Measurements from ENCODE around the gene MCL1. TPM values are rescaled to one million over a fixed set of nuclear protein-coding genes. Genes with fewer than 3 reads are reported as not detected.
"Not testable (repeated sequence)": the region's sequence is repeated elsewhere in the genome, so short reads cannot be mapped to it uniquely, and the experiment has no call there.

MCL1 gene
- total RNA-seq, 2 experiments from 2014 or later = 302 to 303 TPM

GRCh38 chr1:150615346-150616201 is 36.2 kb upstream of the MCL1 start:
- Mint-ChIP-seq H3K36me3 (peaks cover 28% of the 10 kb centered on the region), H3K4me3 (peak overlapping the region; percentile 56), H3K27me3 (no peaks in the 10 kb centered on the region), H3K27ac (peak overlapping the region; percentile 84), H3K4me1 (peaks cover 49% of the 10 kb centered on the region), H3K9me3 (no peaks in the 10 kb centered on the region)
- POLR2A ChIA-PET = interaction anchor here (0.6 to 9.7 kb wide), 7 partner anchors 13 to 99 kb away, joined by 3 to 98 read pairs (median 23); partner anchors contain the start of genes ENSA and MCL1
- peak; percentile 47 for ATAC-seq (ENCODE audit: low read depth)
- no peak for DNase-seq

- Mint-ChIP-seq H3K27me3 (no peaks in the 10 kb centered on the region), H3K36me3 (peaks cover 18% of the 10 kb centered on the region), H3K4me3 (peak overlapping the region; percentile 55), H3K4me1 (peaks cover 49% of the 10 kb centered on the region), H3K27ac (peak overlapping the region; percentile 83), H3K9me3 (no peaks in the 10 kb centered on the region)
- POLR2A ChIA-PET = interaction anchor here (4.2 to 9.7 kb wide), 4 partner anchors 15 to 51 kb away, joined by 23 to 98 read pairs (median 40); partner anchors contain the start of genes ENSA and MCL1
- peak; percentile 48 for ATAC-seq (ENCODE audit: low read depth)
- DNase-seq = no peak
Measured at GRCh38 chr1:150613061-150613920, 33.9 kb upstream of the MCL1 start.

GRCh38 chr1:150612014-150612345 is 32.6 kb upstream of the MCL1 start:
- Mint-ChIP-seq H3K36me3 (peaks cover 16% of the 10 kb centered on the region), H3K9me3 (no peaks in the 10 kb centered on the region), H3K27me3 (no peaks in the 10 kb centered on the region), H3K4me1 (peaks cover 48% of the 10 kb centered on the region), H3K4me3 (peak overlapping the region; percentile 55), H3K27ac (peak overlapping the region; percentile 88)
- ATAC-seq (ENCODE audit: low read depth) (no peak), DNase-seq (no peak)
- POLR2A ChIA-PET = interaction anchor here (0.7 to 9.7 kb wide), 4 partner anchors 33 to 50 kb away, joined by 5 to 98 read pairs (median 26); partner anchors contain the start of gene MCL1

- peaks cover 9% of the 10 kb centered on the region for H3K36me3 Mint-ChIP-seq
- POLR2A ChIA-PET = interaction anchor here (1.1 to 9.7 kb wide), 3 partner anchors 19 to 48 kb away, joined by 4 to 98 read pairs (median 5); partner anchors contain the start of genes ENSA and MCL1
- ATAC-seq (ENCODE audit: low read depth) (no peak), DNase-seq (no peak)
- peaks cover 38% of the 10 kb centered on the region for H3K4me1 Mint-ChIP-seq
- H3K9me3 Mint-ChIP-seq = no peaks in the 10 kb centered on the region
- H3K27ac Mint-ChIP-seq = peak overlapping the region; percentile 88
- no peak overlapping the region for H3K4me3 Mint-ChIP-seq
- H3K27me3 Mint-ChIP-seq = no peaks in the 10 kb centered on the region
Measured at GRCh38 chr1:150610576-150610975, 31.2 kb upstream of the MCL1 start.

- H3K27ac Mint-ChIP-seq = no peak overlapping the region
- H3K4me3 Mint-ChIP-seq = no peak overlapping the region
- no peak for DNase-seq
- H3K27me3 Mint-ChIP-seq = no peaks in the 10 kb centered on the region
- no peak for ATAC-seq (ENCODE audit: low read depth)
- peaks cover 3% of the 10 kb centered on the region for H3K36me3 Mint-ChIP-seq
- POLR2A ChIA-PET = interaction anchor here (1.7 to 9.7 kb wide), 2 partner anchors 20 to 31 kb away, joined by 5 to 98 read pairs; partner anchors contain the start of genes ENSA and MCL1
- H3K4me1 Mint-ChIP-seq = peaks cover 31% of the 10 kb centered on the region
- H3K9me3 Mint-ChIP-seq = no peaks in the 10 kb centered on the region
Measured at GRCh38 chr1:150609732-150610131, 30.3 kb upstream of the MCL1 start.

- no peak for ATAC-seq (ENCODE audit: low read depth)
- DNase-seq = no peak
- peaks cover 12% of the 10 kb centered on the region for H3K4me1 Mint-ChIP-seq
- peaks cover 3% of the 10 kb centered on the region for H3K36me3 Mint-ChIP-seq
- H3K27me3 Mint-ChIP-seq = no peaks in the 10 kb centered on the region
- POLR2A ChIA-PET = interaction anchor here (3.3 kb wide), 1 partner anchor 27 kb away, joined by 15 read pairs; the partner anchor contains the start of gene MCL1
- H3K27ac Mint-ChIP-seq = peak overlapping the region; percentile 15
- H3K4me3 Mint-ChIP-seq = no peak overlapping the region
- H3K9me3 Mint-ChIP-seq = no peaks in the 10 kb centered on the region
Measured at GRCh38 chr1:150606463-150607142, 27.2 kb upstream of the MCL1 start.

GRCh38 chr1:150605451-150605731 is 26.0 kb upstream of the MCL1 start:
- not testable (repeated sequence) for H3K27ac Mint-ChIP-seq; H3K27me3 Mint-ChIP-seq; H3K36me3 Mint-ChIP-seq; ATAC-seq (ENCODE audit: low read depth); H3K4me1 Mint-ChIP-seq; H3K9me3 Mint-ChIP-seq; DNase-seq; H3K4me3 Mint-ChIP-seq
- POLR2A ChIA-PET = interaction anchor here (1.5 to 3.3 kb wide), 2 partner anchors 26 to 41 kb away, joined by 3 to 15 read pairs; partner anchors contain the start of gene MCL1

- ATAC-seq (ENCODE audit: low read depth) = no peak
- peaks cover 2% of the 10 kb centered on the region for H3K36me3 Mint-ChIP-seq
Measured at GRCh38 chr1:150604226-150604588, 24.8 kb upstream of the MCL1 start.

GRCh38 chr1:150603711-150604110 is 24.3 kb upstream of the MCL1 start:
- Mint-ChIP-seq H3K27me3 (no peaks in the 10 kb centered on the region), H3K36me3 (peaks cover 2% of the 10 kb centered on the region), H3K4me3 (no peak overlapping the region), H3K9me3 (no peaks in the 10 kb centered on the region), H3K4me1 (peaks cover 5% of the 10 kb centered on the region), H3K27ac (no peak overlapping the region)
- ATAC-seq (ENCODE audit: low read depth) (no peak), DNase-seq (no peak)
- POLR2A ChIA-PET = interaction anchor here (0.7 to 3.3 kb wide), 3 partner anchors 10 to 43 kb away, joined by 3 to 15 read pairs (median 3); partner anchors contain the start of gene MCL1

More at GRCh38 chr1:150604226-150604588, 24.8 kb upstream of the MCL1 start:
- Mint-ChIP-seq H3K27me3 (no peaks in the 10 kb centered on the region), H3K4me3 (no peak overlapping the region), H3K4me1 (peaks cover 5% of the 10 kb centered on the region), H3K9me3 (no peaks in the 10 kb centered on the region), H3K27ac (peak overlapping the region; percentile 4)
- no peak for DNase-seq
- POLR2A ChIA-PET = interaction anchor here (0.8 to 3.3 kb wide), 3 partner anchors 11 to 40 kb away, joined by 3 to 15 read pairs (median 3); partner anchors contain the start of gene MCL1

- DNase-seq; H3K36me3 Mint-ChIP-seq; H3K4me3 Mint-ChIP-seq; H3K9me3 Mint-ChIP-seq; H3K27ac Mint-ChIP-seq; H3K27me3 Mint-ChIP-seq; H3K4me1 Mint-ChIP-seq; ATAC-seq (ENCODE audit: low read depth): not testable (repeated sequence)
- POLR2A ChIA-PET = interaction anchor here (0.7 kb wide), 2 partner anchors 27 to 32 kb away, joined by 4 to 6 read pairs; partner anchors contain the start of gene ENSA
Measured at GRCh38 chr1:150602372-150602771, 23.0 kb upstream of the MCL1 start.

GRCh38 chr1:150601540-150601939 is 22.1 kb upstream of the MCL1 start:
- DNase-seq (no peak), ATAC-seq (ENCODE audit: low read depth) (no peak)
- Mint-ChIP-seq H3K36me3 (peaks cover 2% of the 10 kb centered on the region), H3K27me3 (no peaks in the 10 kb centered on the region), H3K4me3 (no peak overlapping the region), H3K9me3 (no peaks in the 10 kb centered on the region), H3K27ac (no peak overlapping the region), H3K4me1 (peaks cover 8% of the 10 kb centered on the region)
- POLR2A ChIA-PET = interaction anchor here (0.7 kb wide), 1 partner anchor 28 kb away, joined by 4 read pairs; the partner anchor contains the start of gene ENSA

GRCh38 chr1:150598346-150598745 is 18.9 kb upstream of the MCL1 start:
- H3K36me3 Mint-ChIP-seq; POLR2A ChIA-PET; H3K27ac Mint-ChIP-seq; H3K27me3 Mint-ChIP-seq; DNase-seq; H3K9me3 Mint-ChIP-seq; H3K4me3 Mint-ChIP-seq; H3K4me1 Mint-ChIP-seq; ATAC-seq (ENCODE audit: low read depth): not testable (repeated sequence)
